Astrocyte (in vitro differentiated cells and primary cell): ENCODE data around the gene DRGX.

Experiments used
- CTCF ChIP-seq: IDR thresholded peaks from 2 replicates; pipeline ENCODE4 v1.5.1; 2011; ENCODE audit warnings: low read depth, mild to moderate bottlenecking, inconsistent platforms, low read length, moderate library complexity; ENCODE audit not compliant: insufficient read depth
- EZH2 ChIP-seq: IDR thresholded peaks from 2 replicates; pipeline ENCODE4 v1.6.1; 2012; ENCODE audit warnings: mild to moderate bottlenecking, low read length, inconsistent platforms; ENCODE audit not compliant: insufficient read depth

GRCh38 chr10:49383853-49384252, 12.0 kb downstream of the DRGX start:
- no peak for TF ChIP-seq CTCF
- no peak for TF ChIP-seq EZH2
